Measurements from ENCODE around the gene FUT9. TPM values are rescaled to one million over a fixed set of nuclear protein-coding genes. Genes with fewer than 3 reads are reported as not detected.

FUT9 gene
- polyA plus RNA-seq, 2 of the 4 experiments (the other 2 are of a cell fraction): not detected

GRCh38 chr6:96073555-96073954 lies 57.8 kb downstream of the FUT9 start:
- no peak overlapping the region for H3K27ac ChIP-seq
- FAIRE-seq (no peak), ATAC-seq (no peak), DNase-seq (ENCODE audit: low read depth in 1 of 2, low spot score in 1 of 2) (no peak)
- no peaks in the 10 kb centered on the region for H3K9me3 ChIP-seq
- TF ChIP-seq ESRRA (IDR thresholded peaks at IDR 0.05; ENCODE audit: borderline replicate concordance, low read length): no peak
- TF ChIP-seq BHLHE40 (IDR thresholded peaks at IDR 0.05; ENCODE audit: low read depth, low read length): no peak
- TF ChIP-seq SREBF2 (IDR thresholded peaks at IDR 0.05): no peak
- TF ChIP-seq MYC (IDR thresholded peaks at IDR 0.05; ENCODE audit: borderline replicate concordance, low read length): no peak
- no peak for TF ChIP-seq HOXB5 (CRISPR knock-in tag; IDR thresholded peaks at IDR 0.05)
- no peak for TF ChIP-seq SMC3 (IDR thresholded peaks at IDR 0.05)
- no peak for TF ChIP-seq HMGXB4 (CRISPR knock-in tag; IDR thresholded peaks at IDR 0.05; ENCODE audit: borderline replicate concordance)
- TF ChIP-seq TFCP2L1 (CRISPR knock-in tag; IDR thresholded peaks at IDR 0.05): no peak
- TF ChIP-seq ZFP36 (IDR thresholded peaks at IDR 0.05; ENCODE audit: borderline replicate concordance, partially characterized antibody): no peak
- TF ChIP-seq KDM5A (IDR thresholded peaks at IDR 0.05): no peak
- TF ChIP-seq FOSL2 (IDR thresholded peaks at IDR 0.05): no peak
- no peak for TF ChIP-seq FOSL2 (CRISPR knock-in tag; IDR thresholded peaks at IDR 0.05)
- no peak for TF ChIP-seq CHD2 (IDR thresholded peaks at IDR 0.05; ENCODE audit: low read length, partially characterized antibody)
- no peak for TF ChIP-seq PHF8 (IDR thresholded peaks at IDR 0.05; ENCODE audit: borderline replicate concordance, low read depth)
- TF ChIP-seq CEBPB (IDR thresholded peaks at IDR 0.05): no peak
- no peak overlapping the region for H3K4me3 ChIP-seq
- H3K4me2 ChIP-seq: no peak overlapping the region
- CTCF ChIA-PET: no interaction called here
- 65% methylated on average over 3 of the region's 3 CpGs for WGBS (ENCODE audit: missing lambda C conversion rate)
- no peaks in the 10 kb centered on the region for H3K4me1 ChIP-seq
- POLR2A ChIA-PET: no interaction called here

DNA sequence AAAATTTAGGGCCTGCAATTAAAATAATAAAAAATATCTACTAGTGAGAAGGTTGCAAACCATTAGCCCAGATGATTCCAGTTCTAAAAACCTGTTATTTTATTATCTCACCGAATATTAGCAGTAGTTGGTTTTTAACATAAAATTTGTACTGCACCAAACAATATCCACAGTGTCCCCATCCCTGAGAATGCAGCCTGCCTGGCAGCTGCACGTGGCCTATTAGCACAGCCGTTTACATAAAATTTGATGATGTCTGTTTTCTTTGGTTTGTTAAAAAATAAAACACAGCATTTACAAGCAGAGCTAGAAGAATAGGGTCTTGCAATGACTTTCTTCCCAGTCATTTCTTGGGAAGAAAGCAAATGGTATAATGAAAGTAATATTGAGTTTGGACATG lies 58.2 kb downstream of the FUT9 start:
- Histone ChIP-seq H3K9me3 (no peaks in the 10 kb centered on the region), H3K4me2 (no peak overlapping the region), H3K27ac (no peak overlapping the region), H3K4me1 (no peaks in the 10 kb centered on the region), H3K4me3 (no peak overlapping the region)
- no peak for FAIRE-seq
- CTCF ChIA-PET: no interaction called here
- no peak for ATAC-seq
- TF ChIP-seq RAD21 (conservative IDR thresholded peaks at IDR 0.05 in 1 of 2, IDR thresholded peaks at IDR 0.05 in 1 of 2) (no peak), JUNB (IDR thresholded peaks at IDR 0.05) (no peak), MYC (IDR thresholded peaks at IDR 0.05; ENCODE audit: borderline replicate concordance, low read length) (no peak), HEYL (CRISPR knock-in tag; IDR thresholded peaks at IDR 0.05) (no peak), NR3C1 (IDR thresholded peaks at IDR 0.05) (no peak), HOXA7 (CRISPR knock-in tag; IDR thresholded peaks at IDR 0.05) (no peak), CEBPB (IDR thresholded peaks at IDR 0.05) (no peak), FOSL2 (IDR thresholded peaks at IDR 0.05) (no peak), FOSL2 (CRISPR knock-in tag; IDR thresholded peaks at IDR 0.05) (no peak), ESRRA (IDR thresholded peaks at IDR 0.05; ENCODE audit: borderline replicate concordance, low read length) (no peak), PHF8 (IDR thresholded peaks at IDR 0.05; ENCODE audit: borderline replicate concordance, low read depth) (no peak), RARB (CRISPR knock-in tag; IDR thresholded peaks at IDR 0.05) (no peak), CHD4 (IDR thresholded peaks at IDR 0.05; ENCODE audit: borderline replicate concordance) (no peak), RCOR1 (IDR thresholded peaks at IDR 0.05; ENCODE audit: low read depth, low read length) (no peak), E2F6 (IDR thresholded peaks at IDR 0.05; ENCODE audit: borderline replicate concordance, low read depth) (no peak), MAX (IDR thresholded peaks at IDR 0.05) (no peak), CHD2 (IDR thresholded peaks at IDR 0.05; ENCODE audit: low read length, partially characterized antibody) (no peak), MAZ (IDR thresholded peaks at IDR 0.05; ENCODE audit: borderline replicate concordance, low read depth, low read length) (no peak)
- TF ChIP-seq, protein P1, sequence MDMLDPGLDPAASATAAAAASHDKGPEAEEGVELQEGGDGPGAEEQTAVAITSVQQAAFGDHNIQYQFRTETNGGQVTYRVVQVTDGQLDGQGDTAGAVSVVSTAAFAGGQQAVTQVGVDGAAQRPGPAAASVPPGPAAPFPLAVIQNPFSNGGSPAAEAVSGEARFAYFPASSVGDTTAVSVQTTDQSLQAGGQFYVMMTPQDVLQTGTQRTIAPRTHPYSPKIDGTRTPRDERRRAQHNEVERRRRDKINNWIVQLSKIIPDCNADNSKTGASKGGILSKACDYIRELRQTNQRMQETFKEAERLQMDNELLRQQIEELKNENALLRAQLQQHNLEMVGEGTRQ (IDR thresholded peaks at IDR 0.05): no peak
- POLR2A ChIA-PET: no interaction called here
- 6% methylated on average over 3 of the region's 3 CpGs for WGBS (ENCODE audit: missing lambda C conversion rate)
- no peak for DNase-seq (ENCODE audit: low read depth in 1 of 2, low spot score in 1 of 2)

Measured in A549 (cell line).